A673 (cell line): Measurements from ENCODE around the gene CYTH3. TPM values are rescaled to one million over a fixed set of nuclear protein-coding genes. Genes with fewer than 3 reads are reported as not detected.
"Not testable (repeated sequence)": the region's sequence is repeated elsewhere in the genome, so short reads cannot be mapped to it uniquely, and the experiment has no call there.

Source experiments
- BruUV-seq: library from RNA; stranded (reverse); fragments of 400-500 nt; replicated peaks from 2 replicates; lab custom pipeline; 2021; lab: Mats Ljungman, UMichigan
- CTCF ChIA-PET: fragments of 300-600 bp; sonication (Branson Sonifier 250); formaldehyde crosslinking; loops from one replicate; lab custom pipeline; 2022; ENCODE audit warnings: antibody characterized with exemption; lab: Charles Lee
- POLR2A ChIA-PET: fragments of 300-600 bp; sonication (Branson Sonifier 250); formaldehyde crosslinking; loops from one replicate; lab custom pipeline; 2022; ENCODE audit warnings: antibody characterized with exemption; ENCODE audit not compliant: low non-redundant PET; lab: Charles Lee
- DNase-seq: peaks from one replicate; pipeline ENCODE4 v3.0.0-alpha.2; 2015; ENCODE audit warnings: low spot score
- H3K27ac ChIP-seq: fragments of 200-600 bp; sonication (generic); 2 replicates; pipeline ENCODE4 v1.5.1; 2016; ENCODE audit warnings: mixed run types, low read depth, mild to moderate bottlenecking, mixed read lengths, antibody characterized with exemption, low read length; ENCODE audit not compliant: poor library complexity, severe bottlenecking
- H3K27me3 ChIP-seq: fragments of 200-600 bp; sonication (generic); replicated peaks from 2 replicates; pipeline ENCODE4 v1.6.1; 2017; ENCODE audit warnings: mixed run types, low read depth, mild to moderate bottlenecking, mixed read lengths, antibody characterized with exemption, low read length; ENCODE audit not compliant: insufficient read depth, poor library complexity
- H3K36me3 ChIP-seq: fragments of 200-600 bp; sonication (generic); 2 replicates; pipeline ENCODE4 v1.6.1; 2016; ENCODE audit warnings: mixed run types, mild to moderate bottlenecking, mixed read lengths, antibody characterized with exemption, low read length; ENCODE audit not compliant: insufficient read depth, poor library complexity, severe bottlenecking
- H3K4me1 ChIP-seq: fragments of 200-600 bp; sonication (generic); 2 replicates; pipeline ENCODE4 v1.6.1; 2017; ENCODE audit warnings: mixed run types, mild to moderate bottlenecking, mixed read lengths, antibody characterized with exemption, low read length; ENCODE audit not compliant: insufficient read depth, poor library complexity, severe bottlenecking
- H3K4me3 ChIP-seq: fragments of 200-600 bp; sonication (generic); 2 replicates; pipeline ENCODE4 v1.5.1; 2016; ENCODE audit warnings: low read depth, mixed run types, mild to moderate bottlenecking, mixed read lengths, low read length; ENCODE audit not compliant: poor library complexity, severe bottlenecking
- H3K9me3 ChIP-seq: fragments of 200-600 bp; sonication (generic); 2 replicates; pipeline ENCODE4 v1.6.1; 2016; ENCODE audit warnings: mixed run types, low read depth, mild to moderate bottlenecking, mixed read lengths, antibody characterized with exemption, low read length; ENCODE audit not compliant: poor library complexity, severe bottlenecking
- CTCF ChIP-seq: fragments of 300-800, 200-600 bp; sonication (generic); conservative IDR thresholded peaks from 2 replicates; pipeline ENCODE4 v1.5.1; 2017; ENCODE audit warnings: low read depth, mild to moderate bottlenecking, antibody characterized with exemption, low read length, moderate library complexity, mixed read lengths
- EZH2 ChIP-seq: fragments of 200-600 bp; sonication (generic); IDR thresholded peaks from 2 replicates; pipeline ENCODE4 v1.6.1; 2017; ENCODE audit warnings: borderline replicate concordance, low read depth, mild to moderate bottlenecking, mixed read lengths, antibody characterized with exemption, low read length; ENCODE audit not compliant: poor library complexity, severe bottlenecking
- intact Hi-C: fragments of 100-400 bp; cut with micrococcal nuclease; formaldehyde crosslinking; loops from one replicate; pipeline ENCODE4 v1.10.0; 2022; ENCODE audit not compliant: unreplicated experiment
- total RNA-seq: library from RNA; stranded (reverse); gene quantifications from 2 replicates; pipeline ENCODE4 v1.2.3, GENCODE V29; 2021

CYTH3 gene
- total RNA-seq, 1 experiment from 2014 or later, result 20.2 TPM

- no peaks in the 10 kb centered on the region for H3K27me3 ChIP-seq
- ChIA-PET CTCF (no interaction called here), POLR2A (no interaction called here)
- TF ChIP-seq CTCF, result no peak
- TF ChIP-seq EZH2, result no peak
- H3K9me3 ChIP-seq, result no peaks in the 10 kb centered on the region
- DNase-seq, result no peak
- no TSS peak for BruUV-seq
- H3K27ac ChIP-seq, result no peak overlapping the region
- H3K4me3 ChIP-seq, result no peak overlapping the region
- H3K36me3 ChIP-seq, result no peaks in the 10 kb centered on the region
- H3K4me1 ChIP-seq, result no peaks in the 10 kb centered on the region
- intact Hi-C loops, result no loop called here
These were observed 27.4 kb upstream of the CYTH3 start for GRCh38 chr7:6299774-6300173.

- ChIA-PET POLR2A (no interaction called here), CTCF (no interaction called here)
- no peak overlapping the region for H3K4me3 ChIP-seq
- intact Hi-C loops, result no loop called here
- H3K27me3 ChIP-seq, result no peaks in the 10 kb centered on the region
- no peak overlapping the region for H3K27ac ChIP-seq
- H3K36me3 ChIP-seq, result no peaks in the 10 kb centered on the region
- TF ChIP-seq CTCF (no peak), EZH2 (no peak)
- BruUV-seq, result no TSS peak
- no peaks in the 10 kb centered on the region for H3K4me1 ChIP-seq
- no peaks in the 10 kb centered on the region for H3K9me3 ChIP-seq
- DNase-seq, result peak; percentile 20
These were observed 22.4 kb upstream of the CYTH3 start for GRCh38 chr7:6294839-6295238.

- H3K27me3 ChIP-seq, result no peaks in the 10 kb centered on the region
- H3K4me1 ChIP-seq, result no peaks in the 10 kb centered on the region
- no peak overlapping the region for H3K27ac ChIP-seq
- POLR2A ChIA-PET, result no interaction called here
- TF ChIP-seq EZH2 (no peak), CTCF (no peak)
- CTCF ChIA-PET, result interaction anchor here (0.7 kb wide), 1 partner anchor 269 kb away, joined by 9 read pairs; no protein-coding TSS in a partner anchor
- no peaks in the 10 kb centered on the region for H3K9me3 ChIP-seq
- intact Hi-C loops, result no loop called here
- no TSS peak for BruUV-seq
- DNase-seq, result no peak
- H3K4me3 ChIP-seq, result no peak overlapping the region
- no peaks in the 10 kb centered on the region for H3K36me3 ChIP-seq
These were observed 20.8 kb upstream of the CYTH3 start for GRCh38 chr7:6293202-6293601.

- BruUV-seq, H3K4me1 ChIP-seq, H3K27ac ChIP-seq, H3K36me3 ChIP-seq, H3K4me3 ChIP-seq, H3K9me3 ChIP-seq, H3K27me3 ChIP-seq, POLR2A ChIA-PET, intact Hi-C loops, DNase-seq, CTCF ChIA-PET: not testable (repeated sequence)
These were observed 19.5 kb upstream of the CYTH3 start for GRCh38 chr7:6291941-6292340.
